ENCODE results near the gene GATAD2B. TPM values are rescaled to one million over a fixed set of nuclear protein-coding genes. Genes with fewer than 3 reads are reported as not detected.
"Not testable (repeated sequence)": the region's sequence is repeated elsewhere in the genome, so short reads cannot be mapped to it uniquely, and the experiment has no call there.

The GATAD2B gene
- total and polyA plus RNA-seq, 8 donors, result 31.5 to 41.5 (median 33.1) TPM

- Histone ChIP-seq H3K36me3 (no peaks in the 10 kb centered on the region), H3K4me3 (peak overlapping the region in 1 of 2 donors; percentile 23), H3K27me3 (no peaks in the 10 kb centered on the region), H3K4me1 (peaks cover 10 to 35% of the 10 kb centered on the region in 2 donors), H3K27ac (peak overlapping the region; percentile 83 to 88), H3K9me3 (no peaks in the 10 kb centered on the region)
- intact Hi-C loops (cut with DNase I), result loop anchor here in 1 of 2 donors (10.0 kb wide), 1 partner anchor 195 kb away; the partner anchor contains the start of gene RAB13
- ATAC-seq (no peak), DNase-seq (no peak)
- no peak for TF ChIP-seq CTCF (IDR thresholded peaks at IDR 0.05)
Observed at GRCh38 chr1:153789478-153790034, 133.2 kb downstream of the GATAD2B start.

- Histone ChIP-seq H3K27ac (no peak overlapping the region), H3K9me3 (no peaks in the 10 kb centered on the region), H3K4me1 (peaks cover 14 to 39% of the 10 kb centered on the region in 2 donors), H3K27me3 (no peaks in the 10 kb centered on the region), H3K36me3 (no peaks in the 10 kb centered on the region), H3K4me3 (no peak overlapping the region)
- no peak for TF ChIP-seq CTCF (IDR thresholded peaks at IDR 0.05)
- intact Hi-C loops (cut with DNase I), result no loop called here
- DNase-seq (no peak), ATAC-seq (no peak)
Observed at GRCh38 chr1:153786038-153786790, 136.6 kb downstream of the GATAD2B start.

- Histone ChIP-seq H3K36me3 (peaks cover 0 to 14% of the 10 kb centered on the region in 2 donors), H3K4me3 (peak overlapping the region; percentile 37 to 58), H3K4me1 (peaks cover 7 to 24% of the 10 kb centered on the region in 2 donors), H3K27ac (peak overlapping the region; percentile 95 to 97), H3K27me3 (no peaks in the 10 kb centered on the region), H3K9me3 (no peaks in the 10 kb centered on the region)
- peak; percentile 93 to 98 (median 96) for DNase-seq
- peak; percentile 99 for ATAC-seq
- intact Hi-C loops (cut with DNase I), result no loop called here
- peak in 1 of 2 donors; percentile 37 for TF ChIP-seq CTCF (IDR thresholded peaks at IDR 0.05)
Observed at GRCh38 chr1:153783233-153784190, 139.3 kb downstream of the GATAD2B start.

GRCh38 chr1:153782648-153783047 is 140.1 kb downstream of the GATAD2B start:
- intact Hi-C loops (cut with DNase I); ATAC-seq: not testable (repeated sequence)
- peaks cover 0 to 17% of the 10 kb centered on the region in 2 donors for H3K36me3 ChIP-seq

GRCh38 chr1:153780551-153780950 is 142.2 kb downstream of the GATAD2B start:
- Histone ChIP-seq H3K9me3 (no peaks in the 10 kb centered on the region), H3K4me3 (no peak overlapping the region), H3K36me3 (peaks cover 0 to 17% of the 10 kb centered on the region in 2 donors), H3K4me1 (peaks cover 12 to 54% of the 10 kb centered on the region in 2 donors), H3K27ac (no peak overlapping the region), H3K27me3 (no peaks in the 10 kb centered on the region)
- TF ChIP-seq CTCF (IDR thresholded peaks at IDR 0.05), result no peak
- ATAC-seq (no peak), DNase-seq (no peak)
- intact Hi-C loops (cut with DNase I), result no loop called here

More at GRCh38 chr1:153782648-153783047, 140.1 kb downstream of the GATAD2B start:
- not testable (repeated sequence) for H3K27me3 ChIP-seq, DNase-seq, H3K9me3 ChIP-seq
- Histone ChIP-seq H3K4me3 (peak overlapping the region in 1 of 2 donors; percentile 58), H3K4me1 (peaks cover 7 to 33% of the 10 kb centered on the region in 2 donors), H3K27ac (peak overlapping the region; percentile 95 to 97)
